Activated naive CD8-positive, alpha-beta T cell treated with anti-CD3 and anti-CD28 coated beads for 36 hours (primary cell): Measurements from ENCODE around the gene MAB21L4. TPM values are rescaled to one million over a fixed set of nuclear protein-coding genes. Genes with fewer than 3 reads are reported as not detected.

ENCODE experiments used
- DNase-seq: peaks from one replicate; pipeline ENCODE4 v3.0.0; 2021
- H3K27ac Mint-ChIP-seq: one replicate; pipeline ENCODE4 v1.8.0; 2022; ENCODE audit warnings: mild to moderate bottlenecking, moderate library complexity, mixed read lengths
- H3K27me3 Mint-ChIP-seq: one replicate; pipeline ENCODE4 v1.8.0; 2022; ENCODE audit warnings: mild to moderate bottlenecking, mixed read lengths
- H3K36me3 Mint-ChIP-seq: one replicate; pipeline ENCODE4 v1.8.0; 2021; ENCODE audit warnings: mild to moderate bottlenecking, mixed read lengths
- H3K4me1 Mint-ChIP-seq: one replicate; pipeline ENCODE4 v1.8.0; 2021; ENCODE audit warnings: mixed read lengths
- H3K4me3 Mint-ChIP-seq: one replicate; pipeline ENCODE4 v1.8.0; 2022; ENCODE audit warnings: mild to moderate bottlenecking, moderate library complexity, mixed read lengths
- H3K9me3 Mint-ChIP-seq: one replicate; pipeline ENCODE4 v1.8.0; 2022; ENCODE audit warnings: mixed read lengths
- total RNA-seq, 2 experiments: library from RNA; stranded (reverse); gene quantifications; one replicate each; pipeline ENCODE4 v1.2.3, GENCODE V29; 2021

Gene MAB21L4
- total RNA-seq, 2 experiments from 2014 or later, result not detected

GRCh38 chr2:240906141-240906910 lies 10.4 kb upstream of the MAB21L4 start, which contains the start of gene CROCC2:
TSS of gene CROCC2 (plus strand) at chr2:240906336. CDS start at chr2:240906514, 178 bp downstream.
- H3K4me3 Mint-ChIP-seq, result no peak within 1 kb of the TSS
- H3K36me3 Mint-ChIP-seq, result no peaks in the 10 kb centered on the region
- no peak within 1 kb of the TSS for H3K27ac Mint-ChIP-seq
- H3K27me3 Mint-ChIP-seq, result peaks cover 1% of the 10 kb centered on the region
- no peaks in the 10 kb centered on the region for H3K4me1 Mint-ChIP-seq
- no peaks in the 10 kb centered on the region for H3K9me3 Mint-ChIP-seq
- no peak for DNase-seq

GRCh38 chr2:240905176-240905781 lies 9.3 kb upstream of the MAB21L4 start:
- Mint-ChIP-seq H3K36me3 (no peaks in the 10 kb centered on the region), H3K27ac (no peak overlapping the region), H3K9me3 (no peaks in the 10 kb centered on the region), H3K4me3 (no peak overlapping the region), H3K27me3 (no peaks in the 10 kb centered on the region), H3K4me1 (no peaks in the 10 kb centered on the region)
- DNase-seq, result no peak

- H3K36me3 Mint-ChIP-seq, result no peaks in the 10 kb centered on the region
- H3K4me3 Mint-ChIP-seq, result no peak overlapping the region
- DNase-seq, result no peak
- no peak overlapping the region for H3K27ac Mint-ChIP-seq
- H3K4me1 Mint-ChIP-seq, result no peaks in the 10 kb centered on the region
- no peaks in the 10 kb centered on the region for H3K27me3 Mint-ChIP-seq
- H3K9me3 Mint-ChIP-seq, result no peaks in the 10 kb centered on the region
These were observed 8.5 kb upstream of the MAB21L4 start for GRCh38 chr2:240904216-240905175.

GRCh38 chr2:240903191-240904060 lies 7.5 kb upstream of the MAB21L4 start:
- H3K27ac Mint-ChIP-seq, result no peak overlapping the region
- no peaks in the 10 kb centered on the region for H3K36me3 Mint-ChIP-seq
- H3K27me3 Mint-ChIP-seq, result no peaks in the 10 kb centered on the region
- no peaks in the 10 kb centered on the region for H3K4me1 Mint-ChIP-seq
- no peaks in the 10 kb centered on the region for H3K9me3 Mint-ChIP-seq
- DNase-seq, result no peak
- H3K4me3 Mint-ChIP-seq, result no peak overlapping the region

- H3K27me3 Mint-ChIP-seq, result no peaks in the 10 kb centered on the region
- no peak overlapping the region for H3K27ac Mint-ChIP-seq
- no peaks in the 10 kb centered on the region for H3K4me1 Mint-ChIP-seq
- H3K36me3 Mint-ChIP-seq, result no peaks in the 10 kb centered on the region
- no peaks in the 10 kb centered on the region for H3K9me3 Mint-ChIP-seq
- no peak for DNase-seq
- no peak overlapping the region for H3K4me3 Mint-ChIP-seq
These were observed 6.7 kb upstream of the MAB21L4 start for GRCh38 chr2:240902615-240903041.

GRCh38 chr2:240901986-240902614 lies 6.1 kb upstream of the MAB21L4 start:
- H3K27me3 Mint-ChIP-seq, result no peaks in the 10 kb centered on the region
- no peak overlapping the region for H3K27ac Mint-ChIP-seq
- H3K4me3 Mint-ChIP-seq, result no peak overlapping the region
- no peaks in the 10 kb centered on the region for H3K4me1 Mint-ChIP-seq
- H3K9me3 Mint-ChIP-seq, result no peaks in the 10 kb centered on the region
- no peak for DNase-seq
- no peaks in the 10 kb centered on the region for H3K36me3 Mint-ChIP-seq

GRCh38 chr2:240900141-240900860 lies 4.3 kb upstream of the MAB21L4 start:
- Mint-ChIP-seq H3K4me1 (no peaks in the 10 kb centered on the region), H3K27ac (no peak overlapping the region), H3K4me3 (no peak overlapping the region), H3K9me3 (no peaks in the 10 kb centered on the region), H3K27me3 (no peaks in the 10 kb centered on the region), H3K36me3 (no peaks in the 10 kb centered on the region)
- DNase-seq, result no peak

GRCh38 chr2:240899468-240899865 lies 3.5 kb upstream of the MAB21L4 start:
- Mint-ChIP-seq H3K4me1 (no peaks in the 10 kb centered on the region), H3K9me3 (no peaks in the 10 kb centered on the region), H3K27me3 (no peaks in the 10 kb centered on the region), H3K4me3 (no peak overlapping the region), H3K27ac (no peak overlapping the region), H3K36me3 (no peaks in the 10 kb centered on the region)
- DNase-seq, result no peak

GRCh38 chr2:240898731-240899467 lies 2.9 kb upstream of the MAB21L4 start:
- Mint-ChIP-seq H3K9me3 (no peaks in the 10 kb centered on the region), H3K27me3 (no peaks in the 10 kb centered on the region), H3K36me3 (no peaks in the 10 kb centered on the region), H3K4me3 (no peak overlapping the region), H3K4me1 (no peaks in the 10 kb centered on the region), H3K27ac (no peak overlapping the region)
- no peak for DNase-seq

GRCh38 chr2:240898108-240898730 lies 2.3 kb upstream of the MAB21L4 start:
- no peak overlapping the region for H3K4me3 Mint-ChIP-seq
- H3K4me1 Mint-ChIP-seq, result no peaks in the 10 kb centered on the region
- no peak for DNase-seq
- no peaks in the 10 kb centered on the region for H3K27me3 Mint-ChIP-seq
- no peaks in the 10 kb centered on the region for H3K36me3 Mint-ChIP-seq
- H3K9me3 Mint-ChIP-seq, result no peaks in the 10 kb centered on the region
- H3K27ac Mint-ChIP-seq, result no peak overlapping the region

GRCh38 chr2:240896871-240897692 lies 1.1 kb upstream of the MAB21L4 start:
- no peaks in the 10 kb centered on the region for H3K27me3 Mint-ChIP-seq
- no peak for DNase-seq
- no peaks in the 10 kb centered on the region for H3K36me3 Mint-ChIP-seq

GRCh38 chr2:240896394-240896793 lies 438 bp upstream of the MAB21L4 start:
- H3K4me1 Mint-ChIP-seq, result no peaks in the 10 kb centered on the region
- H3K27ac Mint-ChIP-seq, result no peak overlapping the region
- no peak overlapping the region for H3K4me3 Mint-ChIP-seq
- no peak for DNase-seq
- no peaks in the 10 kb centered on the region for H3K36me3 Mint-ChIP-seq
- H3K9me3 Mint-ChIP-seq, result no peaks in the 10 kb centered on the region
- H3K27me3 Mint-ChIP-seq, result no peaks in the 10 kb centered on the region

More at GRCh38 chr2:240896871-240897692, 1.1 kb upstream of the MAB21L4 start:
- H3K4me3 Mint-ChIP-seq, result no peak overlapping the region
- H3K9me3 Mint-ChIP-seq, result no peaks in the 10 kb centered on the region
- H3K4me1 Mint-ChIP-seq, result no peaks in the 10 kb centered on the region
- no peak overlapping the region for H3K27ac Mint-ChIP-seq
